ENCODE results near the gene GSTM5.
"Not testable (repeated sequence)": the region's sequence is repeated elsewhere in the genome, so short reads cannot be mapped to it uniquely, and the experiment has no call there.

GSTM5 gene

GRCh38 chr1:109711593-109712320, at the start of gene GSTM5:
GSTM5 (plus strand) TSS chr1:109712251; CDS start chr1:109712313, 62 bp downstream.
- not testable (repeated sequence) for DNase-seq (ENCODE audit: low read depth in 2 of 2)

- no peak for DNase-seq (ENCODE audit: low read depth in 2 of 2)
These were observed 47.4 kb upstream of the GSTM5 start for GRCh38 chr1:109664671-109665070.

GRCh38 chr1:109667452-109668122, 44.5 kb upstream of the GSTM5 start, which contains the start of gene GSTM2:
GSTM2 (plus strand) TSS chr1:109668057; CDS start chr1:109668116, 59 bp downstream.
- peak; percentile 31 to 68 for DNase-seq (ENCODE audit: low read depth in 2 of 2)

- DNase-seq (ENCODE audit: low read depth in 2 of 2) = no peak
These were observed 43.8 kb upstream of the GSTM5 start for GRCh38 chr1:109668123-109668775.

- DNase-seq (ENCODE audit: low read depth in 2 of 2) = no peak
These were observed 42.7 kb upstream of the GSTM5 start for GRCh38 chr1:109669246-109669948.

GRCh38 chr1:109669949-109670302, 42.1 kb upstream of the GSTM5 start:
- not testable (repeated sequence) for DNase-seq (ENCODE audit: low read depth in 2 of 2)

- no peak for DNase-seq (ENCODE audit: low read depth in 2 of 2)
These were observed 41.0 kb upstream of the GSTM5 start for GRCh38 chr1:109671067-109671466.

- DNase-seq (ENCODE audit: low read depth in 2 of 2) = not testable (repeated sequence)
These were observed 38.2 kb upstream of the GSTM5 start for GRCh38 chr1:109673861-109674260.

- not testable (repeated sequence) for DNase-seq (ENCODE audit: low read depth in 2 of 2)
These were observed 35.2 kb upstream of the GSTM5 start for GRCh38 chr1:109676683-109677381.

- DNase-seq (ENCODE audit: low read depth in 2 of 2) = no peak
These were observed 34.6 kb upstream of the GSTM5 start for GRCh38 chr1:109677459-109677858.

GRCh38 chr1:109678637-109679036, 33.4 kb upstream of the GSTM5 start:
- DNase-seq (ENCODE audit: low read depth in 2 of 2) = not testable (repeated sequence)

GRCh38 chr1:109684777-109685176, 27.3 kb upstream of the GSTM5 start:
- DNase-seq (ENCODE audit: low read depth in 2 of 2) = not testable (repeated sequence)

GRCh38 chr1:109685399-109685798, 26.7 kb upstream of the GSTM5 start:
- DNase-seq (ENCODE audit: low read depth in 2 of 2) = not testable (repeated sequence)

GRCh38 chr1:109685890-109686289, 26.2 kb upstream of the GSTM5 start:
- DNase-seq (ENCODE audit: low read depth in 2 of 2) = not testable (repeated sequence)

- not testable (repeated sequence) for DNase-seq (ENCODE audit: low read depth in 2 of 2)
These were observed 24.9 kb upstream of the GSTM5 start for GRCh38 chr1:109687109-109687508.

- DNase-seq (ENCODE audit: low read depth in 2 of 2) = peak in 1 of 2 donors; percentile 79
These were observed 24.2 kb upstream of the GSTM5 start, which contains the start of gene GSTM1 for GRCh38 chr1:109687641-109688499. GSTM1 (plus strand) TSS chr1:109687817; CDS start chr1:109687874, 57 bp downstream.

GRCh38 chr1:109689844-109690405, 22.1 kb upstream of the GSTM5 start:
- no peak for DNase-seq (ENCODE audit: low read depth in 2 of 2)

- DNase-seq (ENCODE audit: low read depth in 2 of 2) = no peak
These were observed 20.3 kb upstream of the GSTM5 start for GRCh38 chr1:109691759-109692158.

GRCh38 chr1:109694400-109694799, 17.7 kb upstream of the GSTM5 start:
- not testable (repeated sequence) for DNase-seq (ENCODE audit: low read depth in 2 of 2)

GRCh38 chr1:109695138-109695537, 16.9 kb upstream of the GSTM5 start:
- DNase-seq (ENCODE audit: low read depth in 2 of 2) = not testable (repeated sequence)

All from stimulated activated CD8-positive, alpha-beta memory T cell treated with anti-CD3 and anti-CD28 coated beads, Interleukin-7, amount 100 ng/mL, for 4 hours (primary cell).